ENCODE measurements around the gene SLK.

Gene SLK

GRCh38 chr10:103979530-103979929 is 12.6 kb downstream of the SLK start:
- in situ Hi-C loops (cut with HindIII; ENCODE audit: low sequenced_read_pairs) = no loop called here
- no peak for DNase-seq (ENCODE audit: low read depth)
- no peak for TF ChIP-seq CTCF (IDR thresholded peaks at IDR 0.05; ENCODE audit: low read depth, low read length, missing control alignments)
- H3K4me3 ChIP-seq (ENCODE audit: low read depth, low read length) = no peak overlapping the region

- H3K4me3 ChIP-seq (ENCODE audit: low read depth, low read length) = no peak overlapping the region
- in situ Hi-C loops (cut with HindIII; ENCODE audit: low sequenced_read_pairs) = no loop called here
- no peak for TF ChIP-seq CTCF (IDR thresholded peaks at IDR 0.05; ENCODE audit: low read depth, low read length, missing control alignments)
- DNase-seq (ENCODE audit: low read depth) = no peak
Observed at GRCh38 chr10:103980288-103980906, 13.5 kb downstream of the SLK start.

GRCh38 chr10:103982639-103983038 is 15.7 kb downstream of the SLK start:
- no peak overlapping the region for H3K4me3 ChIP-seq (ENCODE audit: low read depth, low read length)
- no peak for DNase-seq (ENCODE audit: low read depth)
- peak; percentile 13 for TF ChIP-seq CTCF (IDR thresholded peaks at IDR 0.05; ENCODE audit: low read depth, low read length, missing control alignments)

GRCh38 chr10:103983367-103983911 is 16.5 kb downstream of the SLK start:
- TF ChIP-seq CTCF (IDR thresholded peaks at IDR 0.05; ENCODE audit: low read depth, low read length, missing control alignments) = no peak
- in situ Hi-C loops (cut with HindIII; ENCODE audit: low sequenced_read_pairs) = no loop called here
- H3K4me3 ChIP-seq (ENCODE audit: low read depth, low read length) = no peak overlapping the region
- no peak for DNase-seq (ENCODE audit: low read depth)

More at GRCh38 chr10:103982639-103983038, 15.7 kb downstream of the SLK start:
- in situ Hi-C loops (cut with HindIII; ENCODE audit: low sequenced_read_pairs) = no loop called here

GRCh38 chr10:103985726-103986125 is 18.8 kb downstream of the SLK start:
- no peak for DNase-seq (ENCODE audit: low read depth)
- TF ChIP-seq CTCF (IDR thresholded peaks at IDR 0.05; ENCODE audit: low read depth, low read length, missing control alignments) = no peak
- in situ Hi-C loops (cut with HindIII; ENCODE audit: low sequenced_read_pairs) = no loop called here
- H3K4me3 ChIP-seq (ENCODE audit: low read depth, low read length) = no peak overlapping the region

- DNase-seq (ENCODE audit: low read depth) = no peak
- TF ChIP-seq CTCF (IDR thresholded peaks at IDR 0.05; ENCODE audit: low read depth, low read length, missing control alignments) = no peak
- in situ Hi-C loops (cut with HindIII; ENCODE audit: low sequenced_read_pairs) = no loop called here
- H3K4me3 ChIP-seq (ENCODE audit: low read depth, low read length) = no peak overlapping the region
Observed at GRCh38 chr10:103986360-103986759, 19.4 kb downstream of the SLK start.
